MM.1S (cell line): Measurements from ENCODE around the gene LRRIQ4.
A peak's percentile ranks its signal among the peaks of the same experiment; 100 is the strongest.

Source experiments
- DNase-seq: peaks from one replicate; pipeline ENCODE4 v3.0.0-alpha.2; 2015
- H2AFZ ChIP-seq: fragments of 300-600 bp; sonication (generic); 2 replicates; pipeline ENCODE4 v1.6.0; 2016; ENCODE audit warnings: antibody characterized with exemption, low read length
- H3F3A ChIP-seq: fragments of 300-600 bp; sonication (generic); 2 replicates; pipeline ENCODE4 v1.6.1; 2016; ENCODE audit warnings: mild to moderate bottlenecking, antibody characterized with exemption, low read length, moderate library complexity, mixed read lengths; ENCODE audit not compliant: insufficient read depth
- H3K27ac ChIP-seq: fragments of 300-600 bp; sonication (generic); 2 replicates; pipeline ENCODE4 v1.5.1; 2016; ENCODE audit warnings: mild to moderate bottlenecking, low read length
- H3K27me3 ChIP-seq: fragments of 300-600 bp; sonication (generic); replicated peaks from 2 replicates; pipeline ENCODE4 v1.6.0; 2016; ENCODE audit warnings: low read length; ENCODE audit not compliant: insufficient read depth
- H3K36me3 ChIP-seq: fragments of 300-600 bp; sonication (generic); replicated peaks from 2 replicates; pipeline ENCODE4 v1.6.1; 2016; ENCODE audit warnings: mild to moderate bottlenecking, low read length, mixed read lengths; ENCODE audit not compliant: insufficient read depth
- H3K4me1 ChIP-seq: fragments of 300-600 bp; sonication (generic); 2 replicates; pipeline ENCODE4 v1.6.1; 2016; ENCODE audit warnings: low read length, mixed read lengths
- H3K4me2 ChIP-seq: fragments of 300-600 bp; sonication (generic); 2 replicates; pipeline ENCODE4 v1.6.0; 2016; ENCODE audit warnings: low read depth, low read length
- H3K4me3 ChIP-seq: fragments of 300-600 bp; sonication (generic); 2 replicates; pipeline ENCODE4 v1.5.1; 2016; ENCODE audit warnings: low read length, mixed read lengths
- H3K79me2 ChIP-seq: fragments of 300-600 bp; sonication (generic); 2 replicates; pipeline ENCODE4 v1.6.1; 2016; ENCODE audit warnings: mixed run types, low read length, mixed read lengths
- H3K9ac ChIP-seq: fragments of 300-600 bp; sonication (generic); 2 replicates; pipeline ENCODE4 v1.6.1; 2016; ENCODE audit warnings: low read length, mixed read lengths
- H3K9me2 ChIP-seq: fragments of 300-600 bp; sonication (generic); replicated peaks from 2 replicates; pipeline ENCODE4 v1.6.1; 2016; ENCODE audit warnings: mild to moderate bottlenecking, low read length, mixed read lengths; ENCODE audit not compliant: insufficient read depth
- H3K9me3 ChIP-seq: fragments of 300-600 bp; sonication (generic); replicated peaks from 2 replicates; pipeline ENCODE4 v1.6.1; 2016; ENCODE audit warnings: mild to moderate bottlenecking, low read length, mixed read lengths; ENCODE audit not compliant: insufficient read depth
- H4K20me1 ChIP-seq: fragments of 300-600 bp; sonication (generic); 2 replicates; pipeline ENCODE4 v1.6.1; 2016; ENCODE audit warnings: mild to moderate bottlenecking, low read length, moderate library complexity, mixed read lengths; ENCODE audit not compliant: insufficient read depth
- CTCF ChIP-seq: fragments of 300-600 bp; sonication (generic); IDR thresholded peaks from 2 replicates; pipeline ENCODE4 v1.5.1; 2016; ENCODE audit warnings: antibody characterized with exemption, low read length, mixed read lengths
- EZH2 ChIP-seq: fragments of 300-600 bp; sonication (generic); optimal IDR thresholded peaks from 2 replicates; pipeline ENCODE3; 2017; ENCODE audit warnings: low read depth, mild to moderate bottlenecking, antibody characterized with exemption, low read length, mixed read lengths
- EZH2phosphoT487 ChIP-seq: fragments of 300-600 bp; sonication (generic); IDR thresholded peaks from 2 replicates; pipeline ENCODE4 v1.6.1; 2018; ENCODE audit warnings: antibody characterized with exemption, low read length

The LRRIQ4 gene

GRCh38 chr3:169863458-169863899 is 50.8 kb downstream of the LRRIQ4 start:
- Histone ChIP-seq H2AFZ (no peak overlapping the region), H3K9me3 (no peaks in the 10 kb centered on the region), H3K79me2 (no peaks in the 10 kb centered on the region), H3K9ac (no peak overlapping the region), H3K4me2 (peak overlapping the region; percentile 42; the same call in 1 of the 2 replicates), H3K4me1 (peaks cover 10% of the 10 kb centered on the region), H4K20me1 (no peaks in the 10 kb centered on the region), H3F3A (no peaks in the 10 kb centered on the region), H3K9me2 (no peaks in the 10 kb centered on the region), H3K27ac (no peak overlapping the region), H3K36me3 (no peaks in the 10 kb centered on the region), H3K4me3 (no peak overlapping the region), H3K27me3 (0 out of 2 replicates have a peak, but pooled peaks cover 2% of the 10 kb centered on the region)
- TF ChIP-seq EZH2phosphoT487 (no peak), CTCF (peak; percentile 99), EZH2 (no peak)
- DNase-seq, result peak; percentile 87

GRCh38 chr3:169864270-169864669 is 51.6 kb downstream of the LRRIQ4 start:
- no peak overlapping the region for H3K9ac ChIP-seq
- no peaks in the 10 kb centered on the region for H3K9me2 ChIP-seq

GRCh38 chr3:169865176-169865767 is 52.6 kb downstream of the LRRIQ4 start:
- no peaks in the 10 kb centered on the region for H4K20me1 ChIP-seq
- peaks cover 10% of the 10 kb centered on the region for H3K4me1 ChIP-seq
- H3F3A ChIP-seq, result no peaks in the 10 kb centered on the region
- H3K36me3 ChIP-seq, result no peaks in the 10 kb centered on the region
- no peak for TF ChIP-seq CTCF
- TF ChIP-seq EZH2, result no peak
- TF ChIP-seq EZH2phosphoT487, result no peak
- H3K9me2 ChIP-seq, result no peaks in the 10 kb centered on the region
- no peak overlapping the region for H3K27ac ChIP-seq
- 0 out of 2 replicates have a peak, but pooled peaks cover 2% of the 10 kb centered on the region for H3K27me3 ChIP-seq
- H3K79me2 ChIP-seq, result no peaks in the 10 kb centered on the region
- no peaks in the 10 kb centered on the region for H3K9me3 ChIP-seq
- H3K4me3 ChIP-seq, result no peak overlapping the region
- H3K4me2 ChIP-seq, result no peak overlapping the region
- no peak overlapping the region for H2AFZ ChIP-seq
- no peak overlapping the region for H3K9ac ChIP-seq
- no peak for DNase-seq

More at GRCh38 chr3:169864270-169864669, 51.6 kb downstream of the LRRIQ4 start:
- TF ChIP-seq EZH2, result no peak
- TF ChIP-seq EZH2phosphoT487, result no peak
- TF ChIP-seq CTCF, result no peak
- Histone ChIP-seq H3F3A (no peaks in the 10 kb centered on the region), H3K36me3 (no peaks in the 10 kb centered on the region), H2AFZ (no peak overlapping the region), H3K4me3 (no peak overlapping the region), H3K79me2 (no peaks in the 10 kb centered on the region), H4K20me1 (no peaks in the 10 kb centered on the region), H3K4me1 (peaks cover 10% of the 10 kb centered on the region), H3K4me2 (no peak overlapping the region), H3K27me3 (0 out of 2 replicates have a peak, but pooled peaks cover 2% of the 10 kb centered on the region), H3K27ac (no peak overlapping the region), H3K9me3 (no peaks in the 10 kb centered on the region)
- no peak for DNase-seq
